NCI-H2171 treated with DMSO at 0.1 percent for 48 hours (cell line): ENCODE data around the gene KRT80.

ENCODE experiments used
- DNase-seq: peaks from one replicate; lab custom pipeline; 2025; lab: John Stamatoyannopoulos, UW

Gene KRT80

GRCh38 chr12:52152905-52153317 is 38.9 kb downstream of the KRT80 start:
- DNase-seq = no peak

DNA sequence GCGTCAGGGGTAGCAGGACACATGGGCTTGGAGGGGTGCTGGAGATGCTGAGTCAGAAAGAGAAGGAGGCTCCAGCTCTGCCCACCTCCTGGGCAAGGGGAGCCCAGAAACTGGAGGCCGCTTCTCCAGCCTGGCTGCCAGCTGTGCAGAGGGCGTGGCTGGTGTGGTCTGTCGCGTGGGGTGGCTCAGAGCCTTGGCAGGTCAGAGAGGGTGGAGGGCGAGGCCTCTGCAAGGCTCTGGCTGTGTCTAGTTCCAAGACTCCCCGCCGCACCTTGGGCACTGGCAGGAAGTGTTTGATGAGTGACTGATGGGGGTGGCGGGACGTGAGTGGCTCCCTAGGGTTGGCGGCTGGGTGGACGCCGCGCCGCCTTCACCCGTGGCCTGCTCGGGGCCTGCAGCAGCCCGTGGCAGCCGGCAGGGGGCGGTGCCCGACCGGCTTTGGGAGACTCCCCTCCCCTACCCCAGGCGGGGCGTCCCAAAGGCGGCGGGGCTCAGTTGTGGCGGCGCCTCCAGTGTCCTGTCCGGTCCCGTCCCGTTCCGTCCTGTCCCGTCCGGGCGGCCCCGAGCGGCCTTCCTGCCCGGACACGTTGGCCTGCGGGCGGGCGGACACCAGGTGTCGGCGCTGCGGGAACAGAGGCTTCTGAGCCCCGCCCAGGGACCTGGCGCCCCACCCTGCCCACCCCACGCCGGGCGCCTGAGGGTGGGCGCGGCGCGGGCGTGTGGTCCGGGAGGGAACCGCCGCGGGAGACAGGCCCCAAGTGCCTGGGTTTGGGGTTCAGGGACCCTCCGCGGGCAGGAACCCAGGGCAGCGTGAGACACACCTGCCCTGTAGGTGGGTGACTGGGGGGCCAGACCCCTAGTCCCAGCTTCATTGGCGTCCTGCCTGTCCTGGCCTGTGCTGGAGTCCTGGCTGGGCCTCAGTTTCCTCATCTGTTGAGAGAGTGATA is 39.7 kb downstream of the KRT80 start:
- DNase-seq = no peak

DNA sequence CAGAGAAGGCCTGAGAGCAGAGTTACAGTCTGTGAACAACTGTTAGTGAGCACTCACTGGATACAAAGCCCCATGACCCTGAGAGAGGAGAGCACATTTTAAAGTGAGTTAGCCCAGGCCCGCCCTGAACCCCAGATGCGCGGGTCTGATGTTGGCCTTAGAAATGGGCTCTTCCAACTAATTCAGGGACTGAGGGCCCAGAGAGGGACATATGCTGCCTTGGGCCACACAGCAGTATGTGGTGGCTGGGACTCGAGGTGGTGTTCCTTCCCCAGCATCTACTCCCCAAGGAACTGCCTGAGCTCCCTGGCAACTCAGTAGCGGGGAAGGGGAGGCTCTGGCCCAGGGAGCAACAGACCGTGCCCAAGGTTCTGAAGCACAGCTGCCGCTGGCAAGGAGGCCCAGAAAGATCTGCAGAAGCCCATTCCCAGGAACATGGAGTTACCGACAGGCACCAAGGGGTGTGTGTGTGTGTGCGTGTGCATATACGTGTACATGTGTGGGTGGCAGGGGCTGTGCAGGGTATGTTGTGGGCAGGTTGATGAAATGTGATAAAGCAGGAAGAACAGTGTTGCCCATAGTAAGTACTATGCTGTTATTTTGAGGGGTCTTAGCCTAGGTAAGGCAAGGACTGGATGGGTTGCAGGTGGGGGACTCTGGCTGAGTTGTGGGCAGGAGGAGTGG is 40.5 kb downstream of the KRT80 start:
- no peak for DNase-seq

DNA sequence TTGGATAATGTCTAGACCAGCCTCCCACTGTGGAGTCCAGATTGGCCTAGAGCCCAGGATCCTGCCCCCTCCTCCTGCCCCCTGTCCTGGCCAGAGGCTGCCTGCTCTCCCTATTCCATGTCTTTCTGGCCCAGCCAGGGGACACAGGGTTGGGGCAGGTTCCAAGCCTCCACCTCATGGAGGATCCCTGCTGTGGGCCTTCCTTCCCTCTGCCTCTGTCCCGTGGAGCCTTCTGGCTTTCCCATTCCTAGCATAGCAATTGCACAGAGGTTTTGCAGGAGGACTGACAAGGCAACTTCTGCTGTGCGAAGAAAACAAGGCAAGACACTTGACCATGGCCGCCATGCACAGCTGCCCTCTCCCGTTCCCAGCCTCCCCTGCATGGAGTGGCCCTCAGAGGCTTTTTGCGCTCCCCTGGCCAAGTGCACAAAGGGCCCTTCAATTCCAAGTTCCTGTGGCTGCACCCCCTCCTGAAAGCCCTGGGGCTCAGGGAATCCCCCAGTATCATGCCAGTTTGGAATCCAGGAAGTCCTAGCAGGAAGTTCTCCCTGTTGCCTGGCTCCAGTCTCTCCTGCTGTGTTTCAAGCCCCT is 42.1 kb downstream of the KRT80 start:
- DNase-seq = no peak

- DNase-seq = no peak
Measured at GRCh38 chr12:52149182-52149641, 42.6 kb downstream of the KRT80 start.

DNA sequence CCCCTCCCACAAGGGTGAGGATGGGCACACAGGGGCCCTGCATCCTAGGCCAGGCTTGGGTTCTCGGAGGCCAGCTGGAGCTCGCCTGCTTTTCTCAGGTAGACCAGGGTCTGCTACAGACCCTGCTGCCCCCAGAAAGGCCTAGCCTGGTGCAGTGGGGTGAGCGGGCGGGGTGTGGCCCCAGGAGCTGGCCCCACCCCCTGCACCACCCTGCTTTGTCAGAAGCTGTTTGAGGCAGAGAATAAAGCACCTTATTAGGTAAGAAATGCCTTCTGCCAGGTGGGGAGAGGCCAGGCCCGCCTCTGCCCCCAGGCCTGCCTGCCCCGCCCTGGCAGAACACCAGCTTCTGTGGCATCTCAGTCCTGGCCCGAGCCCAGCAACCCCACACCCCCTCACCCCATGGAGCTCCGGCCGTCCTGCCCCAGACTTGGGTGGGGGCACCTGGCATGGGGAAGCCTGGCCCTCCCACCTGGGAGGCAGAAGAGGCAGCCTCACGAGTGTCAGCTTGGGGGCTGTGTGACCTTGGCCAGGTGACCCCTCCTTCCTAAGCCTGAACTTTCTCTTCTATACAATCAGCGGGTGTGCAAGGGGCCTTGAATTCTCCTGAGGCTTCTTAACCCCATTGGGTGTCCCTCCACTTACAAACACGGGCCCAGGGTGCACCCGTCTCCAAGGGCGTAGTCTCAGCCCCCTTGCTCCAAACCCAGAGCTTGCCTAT is 43.2 kb downstream of the KRT80 start:
- DNase-seq = peak; percentile 54

GRCh38 chr12:52147964-52148463 is 43.8 kb downstream of the KRT80 start:
- no peak for DNase-seq

GRCh38 chr12:52147367-52147963 is 44.3 kb downstream of the KRT80 start:
- DNase-seq = no peak

DNA sequence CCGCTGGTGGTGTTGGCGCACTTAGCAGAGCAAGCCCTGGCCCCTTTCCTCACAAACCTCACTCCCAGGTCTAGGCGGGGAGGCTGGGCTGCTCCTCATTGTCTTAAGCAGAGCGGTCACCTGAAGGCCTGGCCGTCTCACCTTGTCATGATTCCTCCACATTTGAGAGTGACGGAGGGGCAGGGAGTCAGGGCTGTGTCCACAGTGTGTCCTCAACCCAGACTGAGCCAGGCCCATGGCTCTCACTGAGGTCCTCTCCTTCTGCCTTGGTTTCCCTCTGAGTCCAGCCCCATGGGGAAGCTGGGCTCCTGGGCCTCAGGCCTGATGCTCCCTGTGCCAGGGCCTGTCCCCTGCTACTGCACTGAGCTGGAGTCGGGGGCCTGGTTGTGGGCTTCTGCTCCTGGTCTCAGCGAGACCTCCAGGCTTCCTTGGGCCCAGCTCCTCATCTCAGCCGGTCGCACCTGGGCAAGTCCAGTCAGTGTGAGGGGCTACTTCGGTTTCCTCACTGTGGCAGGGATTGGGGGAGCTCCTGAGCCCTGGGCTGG is 44.9 kb downstream of the KRT80 start:
- no peak for DNase-seq

DNA sequence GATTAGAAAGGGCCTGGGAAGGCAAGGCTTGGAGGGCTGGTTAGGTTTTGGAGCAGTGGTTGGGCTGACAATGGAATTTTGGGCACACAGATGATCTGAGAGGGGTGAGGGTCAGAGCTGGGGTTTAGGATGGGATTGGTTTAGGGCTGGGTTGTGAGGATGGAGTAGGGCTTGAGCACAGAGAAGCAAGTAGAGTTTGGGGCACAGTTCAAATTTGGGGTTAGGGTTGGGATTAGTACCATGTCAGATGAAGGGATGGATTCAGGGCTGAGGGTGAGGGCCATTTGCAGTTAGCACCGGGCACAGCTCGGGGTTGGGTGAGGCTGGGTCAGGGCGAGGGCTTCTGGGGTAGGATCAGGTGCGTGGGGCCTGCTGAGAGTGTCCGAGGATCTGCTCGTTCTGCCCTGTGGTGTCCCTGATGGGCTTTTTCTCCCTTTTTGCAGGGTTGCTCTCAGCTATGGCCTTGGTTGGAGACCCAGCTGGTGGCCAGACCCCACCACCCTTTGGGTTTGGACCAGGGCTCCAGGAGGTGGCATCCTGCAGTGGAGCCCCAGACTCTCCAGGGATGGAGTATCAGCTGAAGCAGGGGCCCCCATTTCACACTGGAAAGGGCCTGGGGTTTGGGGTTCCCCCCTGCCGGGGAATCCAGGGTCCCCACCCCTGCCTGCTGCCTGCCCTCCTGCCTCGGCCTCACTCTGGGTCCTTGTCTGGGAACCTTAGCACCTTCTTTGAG is 45.6 kb downstream of the KRT80 start:
- DNase-seq = no peak

GRCh38 chr12:52145228-52146088 is 46.4 kb downstream of the KRT80 start:
- no peak for DNase-seq

GRCh38 chr12:52144512-52145227 is 47.1 kb downstream of the KRT80 start:
- DNase-seq = no peak

GRCh38 chr12:52142431-52142830 is 49.4 kb downstream of the KRT80 start:
- no peak for DNase-seq

DNA sequence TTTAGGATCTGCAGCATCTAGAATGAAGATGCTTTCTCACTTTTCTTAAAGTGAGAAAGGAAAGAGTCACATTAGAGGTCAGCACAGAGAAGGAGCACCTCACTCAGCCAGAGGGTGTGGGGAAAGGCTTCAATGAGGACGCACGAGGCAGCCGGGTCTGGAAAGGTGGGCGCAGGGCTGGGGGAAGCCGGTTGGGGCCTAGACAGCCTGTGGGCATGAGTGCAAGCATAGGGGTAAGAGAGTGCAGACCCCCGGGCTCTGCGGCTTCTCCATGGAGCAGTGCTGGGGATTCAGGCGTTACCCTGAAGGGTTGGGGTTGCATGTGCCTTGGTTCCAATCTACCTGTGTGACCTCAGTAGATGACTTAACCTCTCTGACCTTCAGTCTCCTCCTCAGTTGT is 49.9 kb downstream of the KRT80 start:
- no peak for DNase-seq

DNA sequence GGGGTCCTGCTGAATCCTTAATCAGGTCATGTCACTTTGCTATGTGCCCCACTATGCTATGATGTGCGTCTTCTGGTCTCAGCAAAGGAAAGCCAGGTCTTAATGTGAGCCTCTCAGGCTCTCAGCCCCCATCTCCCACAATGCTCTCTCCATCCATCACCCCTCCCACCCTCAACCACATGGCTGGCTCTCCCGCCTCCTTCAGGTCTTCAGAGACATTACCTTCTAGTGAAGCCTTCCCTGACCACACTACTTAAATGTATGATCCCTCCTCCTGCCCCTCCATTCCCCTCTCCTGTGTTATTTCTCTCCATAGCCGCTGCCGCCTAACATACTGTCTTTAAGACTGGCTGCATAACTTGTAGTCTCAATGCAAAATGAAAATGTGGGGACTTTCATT is 50.5 kb downstream of the KRT80 start:
- no peak for DNase-seq

DNA sequence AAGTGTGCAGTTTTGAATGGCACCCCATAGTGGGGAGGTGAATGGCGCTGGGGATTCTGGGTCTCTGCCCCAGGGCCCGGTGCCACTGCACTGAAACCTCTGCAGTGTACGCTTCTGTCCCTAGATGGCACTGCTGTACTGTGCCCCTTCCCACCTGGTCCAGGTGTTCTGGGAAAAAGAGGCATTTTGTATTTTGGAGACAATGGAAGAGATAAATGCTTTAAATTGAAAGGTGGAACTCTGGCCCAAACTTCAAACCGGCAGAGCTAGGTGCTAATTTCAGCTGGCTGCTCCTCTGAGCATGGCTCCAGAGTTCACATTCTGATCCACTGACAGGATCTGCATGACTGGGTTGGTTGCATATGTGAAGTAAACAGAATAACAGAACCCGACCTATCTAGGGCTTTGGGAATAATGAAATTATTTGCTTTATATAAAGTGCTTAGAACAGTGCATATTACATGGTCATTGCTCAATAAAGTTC is 52.2 kb downstream of the KRT80 start:
- peak; percentile 78 for DNase-seq

GRCh38 chr12:52139147-52139546 is 52.7 kb downstream of the KRT80 start:
- DNase-seq = no peak

DNA sequence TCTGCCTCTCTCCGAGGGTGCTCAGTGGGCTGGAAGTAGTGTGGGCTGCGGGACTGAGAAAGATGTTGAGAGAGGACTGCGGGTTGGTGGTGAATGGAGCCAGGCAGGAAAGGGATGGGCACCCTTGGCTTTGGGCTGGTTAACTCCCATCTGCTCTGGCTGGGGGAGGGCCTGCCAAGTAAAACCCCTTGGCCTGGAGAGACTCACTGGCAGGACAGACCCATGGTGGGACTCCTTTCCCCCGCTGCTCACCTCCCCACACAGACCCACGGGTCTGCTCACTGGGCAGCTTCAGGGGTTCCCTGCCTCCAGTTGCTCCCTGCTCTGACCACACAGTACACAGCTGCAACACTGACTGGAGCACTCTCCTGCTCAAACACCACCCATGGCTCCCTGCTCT is 54.1 kb downstream of the KRT80 start:
- no peak for DNase-seq

DNA sequence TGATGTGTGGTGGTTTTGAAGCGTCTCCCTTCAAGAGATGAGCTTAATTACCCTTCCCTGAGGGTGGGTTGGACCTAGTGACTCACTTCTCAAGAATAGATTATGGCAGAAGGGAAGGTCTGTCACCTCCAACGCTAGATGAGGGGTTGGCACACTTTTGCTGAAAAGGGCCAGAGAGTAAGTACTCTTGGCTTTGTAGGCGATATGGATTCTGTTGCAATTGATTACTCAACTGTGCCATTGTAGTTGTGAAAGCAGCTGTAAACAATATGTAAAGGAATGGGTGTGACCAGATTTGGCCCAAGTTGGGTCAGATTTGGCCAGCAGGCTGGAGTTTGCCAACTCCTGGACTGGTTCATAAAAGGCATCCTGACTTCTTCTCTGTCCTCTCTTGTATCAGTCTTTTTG is 59.1 kb downstream of the KRT80 start:
- no peak for DNase-seq
